ENCODE results near the gene DIS3L2.
"Not testable (repeated sequence)": the region's sequence is repeated elsewhere in the genome, so short reads cannot be mapped to it uniquely, and the experiment has no call there.

DIS3L2 gene

GRCh38 chr2:232327105-232328031 lies 365.9 kb downstream of the DIS3L2 start:
- peak; percentile 70 for DNase-seq

- no peak for DNase-seq
These were observed 366.5 kb downstream of the DIS3L2 start for GRCh38 chr2:232328032-232328422.

GRCh38 chr2:232328516-232329460 lies 367.3 kb downstream of the DIS3L2 start:
- DNase-seq = no peak

- no peak for DNase-seq
These were observed 368.2 kb downstream of the DIS3L2 start for GRCh38 chr2:232329716-232330067.

GRCh38 chr2:232330068-232330999 lies 368.8 kb downstream of the DIS3L2 start:
- DNase-seq = no peak

GRCh38 chr2:232331061-232331460 lies 369.5 kb downstream of the DIS3L2 start:
- not testable (repeated sequence) for DNase-seq

- DNase-seq = not testable (repeated sequence)
These were observed 370.1 kb downstream of the DIS3L2 start for GRCh38 chr2:232331641-232332040.

- not testable (repeated sequence) for DNase-seq
These were observed 370.9 kb downstream of the DIS3L2 start for GRCh38 chr2:232332244-232332939.

- DNase-seq = no peak
These were observed 371.4 kb downstream of the DIS3L2 start for GRCh38 chr2:232332940-232333259.

- DNase-seq = no peak
These were observed 372.0 kb downstream of the DIS3L2 start for GRCh38 chr2:232333361-232334135.

GRCh38 chr2:232334136-232334884 lies 372.8 kb downstream of the DIS3L2 start:
- not testable (repeated sequence) for DNase-seq

GRCh38 chr2:232334885-232335205 lies 373.3 kb downstream of the DIS3L2 start:
- DNase-seq = not testable (repeated sequence)

- not testable (repeated sequence) for DNase-seq
These were observed 373.8 kb downstream of the DIS3L2 start for GRCh38 chr2:232335206-232335858.

- no peak for DNase-seq
These were observed 374.3 kb downstream of the DIS3L2 start for GRCh38 chr2:232335859-232336215.

GRCh38 chr2:232336241-232336736 lies 374.8 kb downstream of the DIS3L2 start:
- no peak for DNase-seq

- DNase-seq = no peak
These were observed 375.6 kb downstream of the DIS3L2 start for GRCh38 chr2:232336981-232337720.

GRCh38 chr2:232338094-232338758 lies 376.7 kb downstream of the DIS3L2 start:
- DNase-seq = not testable (repeated sequence)

- DNase-seq = no peak
These were observed 377.2 kb downstream of the DIS3L2 start for GRCh38 chr2:232338759-232339106.
